Stimulated activated naive CD8-positive, alpha-beta T cell treated with anti-CD3 and anti-CD28 coated beads, Interleukin-15, Interleukin-2, amounts not matched to agents 100 U/mL and 50 U/mL, for 24 hours (primary cell): ENCODE measurements around the gene C19orf85.
"Not testable (repeated sequence)": the region's sequence is repeated elsewhere in the genome, so short reads cannot be mapped to it uniquely, and the experiment has no call there.

ENCODE experiments used
- ATAC-seq: fragments of 150-1000 bp; cut with Tn5 transposase; one replicate; pipeline ENCODE4 v1.10.0; 2021
- DNase-seq: peaks from one replicate; pipeline ENCODE4 v3.0.0; 2021

The C19orf85 gene

DNA sequence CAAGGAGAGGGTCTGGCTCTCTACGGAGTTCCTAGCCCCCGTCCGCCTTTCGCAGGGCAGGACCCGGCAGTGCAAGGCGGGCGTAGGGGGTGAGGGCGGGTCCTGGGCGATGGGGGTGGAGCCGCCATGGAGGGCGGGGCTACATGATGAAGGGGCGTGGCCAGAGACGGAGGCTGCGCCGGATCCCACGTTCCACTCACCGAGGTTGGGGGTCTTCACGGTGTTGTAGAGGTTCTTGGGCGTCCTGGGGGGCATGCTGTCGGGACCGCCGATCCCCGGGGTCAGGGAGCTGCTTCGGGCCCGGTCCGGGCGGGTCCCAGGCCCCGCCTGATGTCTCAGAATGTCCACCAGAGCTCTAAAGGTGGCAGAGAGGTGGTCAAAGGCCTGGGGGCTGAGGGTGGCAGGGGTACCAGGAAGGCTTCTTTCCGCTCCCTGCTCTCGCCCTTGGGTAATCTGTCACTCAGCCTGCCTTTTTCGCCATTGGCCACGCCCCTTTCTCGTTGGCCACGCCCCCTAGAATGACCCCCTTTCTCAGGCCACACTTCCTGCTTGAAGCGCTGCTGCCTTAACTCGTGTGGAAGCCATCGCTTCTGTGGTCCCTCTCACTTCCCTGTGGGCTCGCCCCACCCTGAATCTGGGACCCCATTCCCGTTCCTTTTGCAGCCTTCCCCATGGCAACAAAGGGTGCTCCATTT, 24.0 kb downstream of the C19orf85 start:
- no peak for ATAC-seq

DNA sequence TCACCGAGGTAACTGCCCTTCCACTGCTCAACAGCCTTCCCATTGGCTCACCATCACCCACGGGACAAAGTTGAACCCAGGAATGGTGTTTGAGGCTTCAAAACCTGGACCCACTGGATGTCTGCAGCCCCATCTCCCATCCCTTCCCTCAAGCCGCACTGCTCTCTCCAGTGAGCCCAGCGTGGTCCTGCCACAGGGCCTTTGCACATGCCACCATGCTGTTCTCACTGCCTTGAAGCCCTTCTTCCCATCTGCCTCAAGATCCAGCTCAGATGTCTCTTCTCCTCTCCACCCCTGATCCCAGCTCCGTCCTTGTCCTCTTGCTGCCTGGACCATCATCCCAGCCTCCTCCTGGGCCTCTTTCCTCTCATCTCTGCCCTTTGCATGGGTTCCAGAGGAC, 25.5 kb downstream of the C19orf85 start:
- no peak for DNase-seq
- ATAC-seq, result no peak

More for the DNA sequence above, 24.0 kb downstream of the C19orf85 start:
- DNase-seq, result peak; percentile 47

DNA sequence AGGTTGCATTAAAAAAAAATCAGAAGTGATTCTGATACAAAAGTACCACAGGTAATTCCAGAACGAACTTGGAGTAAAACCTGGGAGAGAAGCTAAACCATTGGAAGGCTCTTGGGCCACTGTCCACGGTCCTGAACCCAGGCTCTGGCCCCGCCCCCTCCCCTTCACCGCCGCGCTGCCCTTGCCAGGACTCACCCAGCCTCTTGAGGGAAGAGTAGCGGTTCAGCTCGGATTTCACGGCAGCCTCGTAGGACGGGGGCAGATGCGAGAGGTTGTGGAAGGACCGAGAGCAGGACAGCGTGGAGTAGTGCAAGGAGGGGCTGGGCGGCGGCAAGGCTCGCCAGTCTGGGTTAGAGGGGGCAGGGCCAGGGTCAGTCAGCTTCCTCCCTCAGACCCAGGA, 27.1 kb downstream of the C19orf85 start:
- DNase-seq, result peak; percentile 45
- ATAC-seq, result peak; percentile 14

DNA sequence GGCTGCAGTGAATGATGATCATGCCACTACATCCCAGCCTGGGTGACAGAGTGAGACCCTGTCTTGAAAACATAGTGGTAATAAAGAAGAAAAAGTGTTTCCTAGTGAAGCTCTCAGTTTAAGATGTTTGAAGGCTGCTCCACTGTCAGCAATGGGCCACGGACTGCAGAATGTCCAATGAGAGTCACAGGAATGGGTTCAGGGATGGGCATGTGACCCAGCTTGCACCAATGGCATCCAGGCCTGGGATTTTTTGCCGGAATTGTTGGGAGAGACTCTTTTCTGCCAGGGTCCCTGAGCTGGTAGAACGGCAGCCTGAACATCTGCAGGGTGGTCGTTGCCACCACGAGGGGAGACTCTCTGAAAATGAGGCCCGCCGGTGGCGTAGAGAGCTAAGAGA, 27.7 kb downstream of the C19orf85 start:
- ATAC-seq (no peak), DNase-seq (no peak)

DNA sequence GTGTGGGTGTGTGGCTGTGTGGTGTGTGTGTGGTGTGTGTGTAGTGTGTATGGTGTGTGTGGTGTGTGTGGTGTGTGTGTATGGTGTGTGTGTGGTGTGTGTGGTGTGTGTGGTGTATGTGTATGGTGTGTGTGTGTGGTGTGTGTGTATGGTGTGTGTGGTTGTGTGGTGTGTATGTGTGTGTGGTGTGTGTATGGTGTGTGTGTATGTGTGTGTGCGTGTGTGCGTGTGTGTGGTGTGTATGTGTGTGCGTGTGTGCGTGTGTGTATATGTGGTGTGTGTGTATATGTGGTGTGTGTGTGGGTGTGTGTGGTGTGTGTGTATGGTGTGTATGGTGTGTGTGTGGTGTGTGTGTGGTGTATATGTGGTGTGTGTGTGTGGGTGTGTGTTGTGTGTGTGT, 29.5 kb downstream of the C19orf85 start:
- DNase-seq (no peak), ATAC-seq (no peak)

DNA sequence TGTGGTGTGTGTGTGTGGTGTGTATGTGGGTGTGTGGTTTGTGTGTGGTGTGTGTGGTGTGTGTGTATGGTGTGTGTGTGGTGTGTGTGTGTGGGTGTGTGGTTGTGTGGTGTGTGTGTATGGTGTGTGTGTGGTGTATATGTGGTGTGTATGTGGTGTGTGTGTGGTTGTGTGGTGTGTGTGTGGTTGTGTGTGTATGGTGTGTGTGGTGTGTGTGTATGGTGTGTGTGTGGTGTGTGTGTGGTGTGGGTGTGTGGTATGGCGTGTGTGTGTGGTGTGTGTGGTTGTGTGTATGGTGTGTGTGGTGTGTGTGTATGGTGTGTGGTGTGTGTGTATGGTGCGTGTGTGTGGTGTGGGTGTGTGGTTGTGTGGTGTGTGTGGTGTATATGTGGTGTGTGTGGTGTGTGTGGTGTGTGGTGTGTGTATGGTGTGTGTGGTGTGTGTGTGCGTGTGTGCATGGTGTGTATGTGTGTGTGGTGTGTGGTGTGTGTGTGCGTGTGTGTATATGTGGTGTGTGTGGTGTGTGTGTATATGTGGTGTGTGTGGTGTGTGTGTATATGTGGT, 30.1 kb downstream of the C19orf85 start:
- DNase-seq, result no peak
- no peak for ATAC-seq

DNA sequence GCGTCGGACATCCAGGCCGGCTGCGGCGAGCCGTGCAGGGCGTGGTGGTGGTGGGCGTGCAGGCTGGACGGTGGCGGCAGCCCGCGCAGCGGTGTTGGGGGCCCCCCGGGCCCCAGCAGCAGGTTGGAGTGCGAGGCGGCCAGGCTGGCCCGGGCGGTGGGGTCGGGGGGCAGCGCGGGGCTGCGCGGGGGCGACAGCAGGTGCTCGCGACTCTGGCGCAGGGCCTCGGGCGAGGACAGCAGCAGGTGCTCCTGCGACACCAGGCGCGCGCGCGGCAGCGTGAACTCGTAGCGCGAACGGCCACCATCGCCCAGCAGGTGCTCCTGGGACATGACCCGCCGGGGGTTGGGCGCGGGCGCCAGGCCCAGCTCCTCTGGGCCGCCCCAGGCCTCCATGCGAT, 31.3 kb downstream of the C19orf85 start:
- DNase-seq, result no peak

DNA sequence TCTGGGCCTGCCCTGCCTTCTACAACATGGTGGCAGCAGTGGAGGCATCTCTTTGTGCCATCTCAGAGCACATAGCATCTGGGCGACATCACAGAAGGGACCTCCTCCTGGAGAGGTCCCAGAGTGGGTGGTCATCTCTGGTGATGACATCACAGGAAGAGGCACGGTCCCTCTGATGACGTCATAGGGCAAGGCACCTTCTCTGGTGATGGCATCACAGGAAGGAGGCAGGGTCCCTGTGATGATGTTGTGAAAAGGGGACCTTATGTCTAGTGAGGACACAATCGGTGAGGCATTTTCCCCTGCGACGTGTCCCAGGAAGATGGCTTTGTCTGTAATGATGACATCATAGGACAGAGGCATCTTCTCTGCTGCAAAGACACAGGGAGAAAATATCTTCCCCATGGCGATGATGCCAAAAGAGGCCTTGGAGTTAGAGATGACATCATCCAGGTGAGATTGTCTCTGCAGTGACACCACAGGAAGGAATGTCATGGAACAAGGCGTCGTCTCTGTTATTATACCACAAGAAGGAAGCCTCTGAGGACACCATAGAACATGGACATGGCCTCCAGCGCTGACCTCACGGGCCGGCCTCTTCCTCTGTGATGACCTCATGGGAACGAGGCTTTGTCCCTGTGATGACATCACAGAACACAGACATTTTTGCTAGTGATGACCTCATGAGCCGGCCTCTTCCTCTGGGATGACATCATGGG, 32.2 kb downstream of the C19orf85 start:
- peak; percentile 14 for ATAC-seq

More for the DNA sequence above, 31.3 kb downstream of the C19orf85 start:
- ATAC-seq, result no peak

DNA sequence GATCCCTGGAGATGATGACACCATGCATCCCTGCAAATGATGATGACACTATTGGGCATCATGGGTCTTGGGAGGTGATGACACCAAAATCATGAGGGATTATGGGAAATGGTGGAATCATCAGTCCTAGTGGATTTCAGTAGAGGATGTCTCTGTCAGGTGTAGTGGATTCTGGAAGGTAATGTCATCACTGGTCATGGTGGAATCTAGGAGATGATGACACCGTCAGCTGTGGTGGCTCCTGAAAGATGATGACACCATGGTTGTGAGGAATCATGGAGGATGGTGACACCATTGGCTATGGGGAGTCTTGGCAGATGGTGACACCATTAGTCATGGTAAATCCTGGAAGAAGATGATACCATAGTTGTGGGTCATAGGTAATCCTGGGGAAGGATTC, 33.4 kb downstream of the C19orf85 start:
- DNase-seq (no peak), ATAC-seq (no peak)

More for the DNA sequence above, 32.2 kb downstream of the C19orf85 start:
- no peak for DNase-seq

DNA sequence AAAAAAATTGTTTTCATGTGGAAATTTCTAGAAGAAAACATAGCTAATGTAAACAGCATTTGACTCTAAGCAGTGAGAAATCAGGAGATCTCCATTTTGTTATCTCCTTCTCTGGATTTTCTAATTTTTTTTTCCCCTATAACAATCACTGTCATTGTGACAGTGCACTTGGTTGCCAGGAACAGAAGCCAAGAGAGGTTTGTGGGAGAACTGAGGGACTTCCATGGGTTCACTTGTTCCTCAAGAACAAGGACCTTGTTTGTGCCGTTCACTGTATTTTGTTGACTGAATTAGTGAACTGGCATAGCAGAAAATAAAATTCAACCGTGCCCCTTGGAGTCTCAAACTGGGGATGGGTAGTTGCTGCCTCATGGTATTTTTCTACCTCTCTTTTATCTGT, 38.5 kb downstream of the C19orf85 start:
- DNase-seq (no peak), ATAC-seq (no peak)

DNA sequence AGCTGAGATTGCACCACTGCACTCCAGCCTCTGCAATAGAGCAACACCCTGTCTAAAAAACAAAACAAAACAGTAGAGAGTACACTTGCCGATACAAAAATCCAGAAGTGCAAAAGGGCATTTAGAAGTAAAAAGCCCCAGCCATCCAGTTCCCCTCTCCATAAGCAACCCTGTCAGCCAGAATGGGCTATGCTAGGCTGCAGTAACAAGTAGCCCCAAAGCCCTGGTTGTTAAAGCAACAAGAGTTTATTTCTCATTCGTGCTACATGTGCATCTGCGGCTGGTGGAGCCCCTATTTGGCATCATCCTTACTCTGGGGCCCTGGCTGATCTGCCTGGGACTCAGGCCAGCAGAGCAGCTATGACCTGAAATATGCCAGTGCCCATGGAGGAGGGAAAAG, 40.0 kb downstream of the C19orf85 start:
- no peak for ATAC-seq
- DNase-seq, result no peak

DNA sequence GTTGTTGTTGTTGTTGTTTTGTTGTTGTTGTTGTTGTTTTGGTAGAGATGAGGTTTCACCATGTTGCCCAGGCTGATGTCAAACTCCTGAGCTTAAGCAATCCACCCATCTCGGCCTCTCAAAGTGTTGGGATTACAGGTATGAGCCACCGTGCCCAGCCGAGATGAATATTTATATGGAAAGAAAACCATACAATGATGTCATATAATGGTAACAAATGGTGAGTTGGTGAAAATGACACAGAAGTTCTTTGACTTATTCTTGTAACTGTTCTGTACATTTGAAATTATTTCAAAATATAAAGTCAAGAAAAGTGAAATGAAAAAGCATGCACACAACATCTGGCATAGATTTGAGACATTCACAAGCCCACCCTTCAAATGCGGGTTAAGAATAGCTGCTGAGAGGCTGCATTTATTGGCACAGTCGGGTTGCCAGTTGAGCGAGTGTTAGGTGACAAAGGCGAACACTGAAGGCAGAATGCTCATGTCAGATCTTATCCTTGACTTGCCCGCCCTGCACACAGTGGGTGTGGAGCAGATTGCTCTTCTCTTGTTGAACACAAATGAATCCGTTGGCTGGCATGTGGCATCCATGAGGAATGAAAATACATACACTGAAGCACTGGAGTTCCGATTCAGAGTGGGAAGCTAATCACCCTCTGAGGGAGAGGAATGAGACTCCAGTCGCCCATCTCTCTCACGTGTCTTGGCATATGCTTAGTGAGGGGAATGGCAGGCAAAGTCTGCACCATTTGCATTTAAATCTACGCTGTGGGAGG, 41.1 kb downstream of the C19orf85 start:
- no peak for DNase-seq
- no peak for ATAC-seq

DNA sequence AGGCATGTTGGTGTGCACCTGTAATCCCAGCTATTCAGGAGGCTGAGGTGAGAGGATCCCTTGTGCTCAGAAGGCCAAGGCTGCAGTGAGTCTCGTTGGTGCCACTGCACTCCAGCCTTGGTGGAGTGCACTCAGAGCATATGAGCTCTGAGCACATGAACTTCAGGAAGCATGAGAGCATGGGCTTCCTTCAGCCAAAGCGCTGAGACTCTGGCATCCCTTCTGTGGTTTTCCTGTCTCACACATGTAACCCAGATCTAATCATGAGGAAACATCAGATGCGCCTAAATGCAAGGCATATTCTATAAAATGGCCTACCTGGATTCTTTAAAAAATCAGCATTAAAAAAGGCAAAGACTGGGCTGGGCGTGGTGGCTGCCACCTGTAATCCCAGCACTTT, 43.3 kb downstream of the C19orf85 start:
- ATAC-seq, DNase-seq: not testable (repeated sequence)

DNA sequence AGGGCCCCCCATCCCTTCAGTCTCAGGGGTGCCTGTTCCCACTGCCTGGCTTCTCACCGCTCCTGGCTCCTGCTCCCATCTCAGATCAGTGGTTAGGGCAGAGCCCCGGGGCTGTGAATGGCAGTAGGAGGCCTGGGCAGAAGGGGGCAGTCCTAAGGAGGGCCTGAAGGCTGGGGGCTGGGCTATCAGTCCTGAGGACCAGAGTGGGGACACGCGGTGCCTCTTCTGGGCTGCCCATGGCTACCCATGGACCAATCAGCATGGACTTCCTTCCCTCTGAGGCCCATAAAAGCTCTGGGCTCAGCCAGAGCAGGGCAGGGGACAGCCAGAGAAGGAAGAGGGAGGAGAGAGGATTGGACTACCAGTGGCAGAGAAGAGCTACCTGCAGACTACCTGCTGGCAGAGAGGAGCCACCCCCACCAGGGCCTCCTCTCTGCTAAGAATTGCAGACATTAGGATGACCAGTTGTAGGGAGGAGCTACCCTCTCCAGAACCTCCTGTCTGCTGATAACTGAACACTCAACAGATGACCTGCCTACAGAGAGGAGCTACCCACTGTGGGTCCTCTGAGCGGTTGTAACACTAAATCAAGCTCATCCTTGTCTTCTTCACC, 44.8 kb downstream of the C19orf85 start:
- DNase-seq, result no peak
- no peak for ATAC-seq

DNA sequence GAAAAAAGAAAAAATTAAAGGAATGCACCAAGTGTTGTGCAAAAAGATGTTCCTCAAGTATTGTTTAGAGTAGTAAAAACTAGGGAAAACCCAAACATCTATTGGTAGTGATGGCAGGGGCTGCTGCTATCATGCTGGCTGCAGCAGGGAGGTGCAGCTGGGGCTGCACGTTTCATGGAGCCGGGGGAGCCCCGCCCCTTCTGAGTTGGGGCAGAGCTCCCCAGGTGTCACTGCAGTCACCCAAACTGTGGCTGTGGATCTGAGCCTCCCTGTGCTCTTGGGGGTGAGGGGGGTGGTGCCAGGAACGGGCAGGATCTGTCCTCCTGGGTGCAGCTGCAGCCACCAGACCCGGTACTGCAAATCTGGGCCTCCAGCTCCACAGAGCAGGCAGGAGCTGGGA, 45.4 kb downstream of the C19orf85 start:
- no peak for DNase-seq
- ATAC-seq, result no peak

DNA sequence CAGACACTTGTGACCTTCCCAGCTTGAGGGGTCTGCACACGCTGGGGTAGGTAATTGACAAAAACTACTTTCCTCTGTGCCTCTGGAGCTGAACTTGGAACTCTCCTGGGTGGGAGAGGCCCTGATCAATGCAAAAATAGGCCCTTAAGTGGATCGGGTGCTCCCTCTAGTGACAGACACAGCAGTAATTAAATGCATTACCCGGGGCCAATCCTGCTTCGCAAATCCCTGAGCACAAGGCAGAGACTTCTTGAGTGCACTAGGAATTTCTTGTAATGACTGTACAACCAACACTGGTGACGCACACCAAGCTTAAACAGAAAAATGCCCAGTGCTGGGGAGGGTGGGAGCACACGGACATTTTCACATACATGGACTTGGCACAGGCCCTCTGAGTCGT, 46.4 kb downstream of the C19orf85 start:
- DNase-seq (peak; percentile 58), ATAC-seq (peak; percentile 65)
